Uterus (tissue), 4 donors: ENCODE results near the gene KISS1. TPM values are rescaled to one million over a fixed set of nuclear protein-coding genes. Genes with fewer than 3 reads are reported as not detected.

ENCODE experiments used
- DNase-seq, 2 donors: peaks; one replicate each; pipeline ENCODE4 v3.0.0-alpha.2; 2019 to 2020
- H3K27ac ChIP-seq, 2 donors: fragments of 200-600 bp; sonication (generic); 1 replicate in 1 of 2; 2 replicates in 1 of 2; pipeline ENCODE4 v1.5.1; 2016 to 2018
- H3K27me3 ChIP-seq, 2 donors: fragments of 200-600 bp; sonication (generic); one replicate each; pipeline ENCODE4 v1.5.1; 2018 to 2019; ENCODE audit warnings: control low read depth in 1 of 2
- H3K36me3 ChIP-seq, 2 donors: fragments of 200-600 bp; sonication (generic); one replicate each; pipeline ENCODE4 v1.5.1; 2019; ENCODE audit warnings: control low read depth in 1 of 2
- H3K4me1 ChIP-seq, 2 donors: fragments of 200-600 bp; sonication (generic); one replicate each; pipeline ENCODE4 v1.5.1; 2018 to 2019; ENCODE audit warnings: control low read depth in 1 of 2
- H3K4me3 ChIP-seq, 2 donors: fragments of 200-600 bp; sonication (generic); 1 replicate in 1 of 2; 2 replicates in 1 of 2; pipeline ENCODE4 v1.5.1; 2018 to 2019; ENCODE audit warnings: mild to moderate bottlenecking in 1 of 2
- H3K9me3 ChIP-seq, 2 donors: fragments of 200-600 bp; sonication (generic); one replicate each; pipeline ENCODE4 v1.5.1; 2019; ENCODE audit warnings: control low read depth in 1 of 2
- CTCF ChIP-seq, 4 experiments: fragments of 200-600 bp in 2 of 4; fragments of 450-650 bp in 2 of 4; sonication (generic) in 2 of 4; IDR thresholded peaks; one replicate each; pipeline ENCODE4 v1.5.1; 2016 to 2019; ENCODE audit warnings: antibody characterized with exemption in 4 of 4, mild to moderate bottlenecking in 2 of 4, moderate library complexity in 1 of 4
- POLR2A ChIP-seq, 2 donors: fragments of 450-650 bp; IDR thresholded peaks; one replicate each; pipeline ENCODE4 v1.6.1; 2016; ENCODE audit warnings: antibody characterized with exemption in 2 of 2, mild to moderate bottlenecking in 1 of 2, moderate library complexity in 1 of 2
- intact Hi-C: fragments of 100-400 bp; cut with DNase I; formaldehyde crosslinking; loops from one replicate; pipeline ENCODE4 v1.15.1; 2023; ENCODE audit warnings: low total_unique reads
- total RNA-seq, 4 donors: library from RNA; depleted of rRNA in 3 of 4; stranded (reverse); fragments of >200 nt in 3 of 4; gene quantifications; one replicate each; pipeline versions ENCODE4 v1.1.0 to v1.2.4, GENCODE V29; 2014 to 2023
- donor health status: DM: yes; HTN: yes; CAD: no.

The KISS1 gene
- total RNA-seq, 4 donors from 2014 or later: not detected

GRCh38 chr1:204190212-204191211 lies 5.8 kb downstream of the KISS1 start:
- no peaks in the 10 kb centered on the region for H3K36me3 ChIP-seq
- H3K4me3 ChIP-seq: peak overlapping the region in 1 of 2 donors; percentile 17
- TF ChIP-seq CTCF (IDR thresholded peaks at IDR 0.05): no peak
- TF ChIP-seq POLR2A (IDR thresholded peaks at IDR 0.05): no peak
- DNase-seq: peak; percentile 43 to 52
- H3K27me3 ChIP-seq: no peaks in the 10 kb centered on the region
- peak overlapping the region in 1 of 2 donors; percentile 71 for H3K27ac ChIP-seq
- peaks cover 0 to 4% of the 10 kb centered on the region in 2 donors for H3K4me1 ChIP-seq
- intact Hi-C loops: no loop called here
- no peaks in the 10 kb centered on the region for H3K9me3 ChIP-seq

GRCh38 chr1:204188959-204189639 lies 7.2 kb downstream of the KISS1 start:
- H3K27me3 ChIP-seq: no peaks in the 10 kb centered on the region
- no peaks in the 10 kb centered on the region for H3K9me3 ChIP-seq
- H3K27ac ChIP-seq: no peak overlapping the region
- TF ChIP-seq CTCF (IDR thresholded peaks at IDR 0.05) (no peak), POLR2A (IDR thresholded peaks at IDR 0.05) (no peak)
- H3K4me1 ChIP-seq: peaks cover 0 to 4% of the 10 kb centered on the region in 2 donors
- intact Hi-C loops: no loop called here
- H3K36me3 ChIP-seq: no peaks in the 10 kb centered on the region
- DNase-seq: no peak
- H3K4me3 ChIP-seq: no peak overlapping the region

- Histone ChIP-seq H3K27me3 (no peaks in the 10 kb centered on the region), H3K27ac (no peak overlapping the region), H3K36me3 (no peaks in the 10 kb centered on the region), H3K4me1 (peaks cover 0 to 4% of the 10 kb centered on the region in 2 donors), H3K4me3 (no peak overlapping the region), H3K9me3 (no peaks in the 10 kb centered on the region)
- TF ChIP-seq CTCF (IDR thresholded peaks at IDR 0.05) (no peak), POLR2A (IDR thresholded peaks at IDR 0.05) (no peak)
- intact Hi-C loops: no loop called here
- no peak for DNase-seq
Measured at GRCh38 chr1:204186597-204186996, 9.7 kb downstream of the KISS1 start.

GRCh38 chr1:204181116-204181515 lies 15.2 kb downstream of the KISS1 start:
- DNase-seq: no peak
- TF ChIP-seq CTCF (IDR thresholded peaks at IDR 0.05) (no peak), POLR2A (IDR thresholded peaks at IDR 0.05) (no peak)
- no peaks in the 10 kb centered on the region for H3K27me3 ChIP-seq

GRCh38 chr1:204180133-204180532 lies 16.2 kb downstream of the KISS1 start:
- TF ChIP-seq POLR2A (IDR thresholded peaks at IDR 0.05) (no peak), CTCF (IDR thresholded peaks at IDR 0.05) (no peak)
- DNase-seq: no peak
- Histone ChIP-seq H3K27ac (no peak overlapping the region), H3K4me3 (no peak overlapping the region), H3K9me3 (no peaks in the 10 kb centered on the region), H3K4me1 (no peaks in the 10 kb centered on the region), H3K36me3 (no peaks in the 10 kb centered on the region), H3K27me3 (no peaks in the 10 kb centered on the region)
- intact Hi-C loops: no loop called here

More at GRCh38 chr1:204181116-204181515, 15.2 kb downstream of the KISS1 start:
- Histone ChIP-seq H3K36me3 (no peaks in the 10 kb centered on the region), H3K4me1 (no peaks in the 10 kb centered on the region), H3K4me3 (no peak overlapping the region), H3K9me3 (no peaks in the 10 kb centered on the region), H3K27ac (no peak overlapping the region)
- intact Hi-C loops: no loop called here
